Erythroblast (primary cell): ENCODE results near the gene RGSL1.

ENCODE experiments used
- DNase-seq, 2 experiments: peaks; one replicate each; lab custom pipeline; 2025; lab: John Stamatoyannopoulos, UW
- GATA1 ChIP-seq: IDR thresholded peaks from 2 replicates; pipeline ENCODE4 v1.6.1; 2011; ENCODE audit warnings: low read depth, mild to moderate bottlenecking, control low read depth, low read length, moderate library complexity
- POLR2A ChIP-seq: IDR thresholded peaks from 2 replicates; pipeline ENCODE4 v1.6.1; 2011; ENCODE audit warnings: mild to moderate bottlenecking, low read length

RGSL1 gene

GRCh38 chr1:182600036-182600713 lies 150.2 kb downstream of the RGSL1 start:
- no peak for DNase-seq
- TF ChIP-seq GATA1 (no peak), POLR2A (no peak)

DNA sequence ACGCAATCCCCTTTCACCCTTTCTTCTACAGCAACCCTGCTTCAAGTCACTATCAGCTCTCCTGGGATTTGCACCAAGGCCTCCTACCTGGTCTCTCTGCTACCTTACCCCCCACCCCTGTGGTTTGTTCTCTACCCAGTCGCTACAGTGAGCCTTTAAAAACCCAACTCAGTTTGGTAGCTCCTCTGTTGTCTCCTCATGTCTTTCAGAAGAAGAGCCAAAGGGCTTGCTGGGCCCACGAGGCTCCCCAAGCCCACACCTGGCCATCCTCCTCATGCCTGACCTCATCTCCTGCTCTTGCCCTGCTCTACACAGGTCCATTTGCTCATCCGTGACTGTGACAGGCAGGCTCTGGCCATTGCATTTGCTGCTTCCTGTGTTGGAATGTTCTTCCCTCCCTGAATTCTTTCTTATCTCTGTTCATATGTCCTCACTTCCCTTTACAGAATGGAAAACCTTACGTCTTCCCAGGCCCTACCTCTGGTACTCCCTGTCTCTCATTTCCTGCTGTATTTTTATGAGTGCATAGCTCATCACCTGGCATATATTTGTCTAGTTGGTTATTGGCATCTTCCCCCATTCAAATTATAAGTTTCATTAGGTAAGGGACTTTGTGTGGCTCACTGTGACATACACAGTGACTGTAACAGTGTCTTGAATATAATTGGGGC lies 150.9 kb downstream of the RGSL1 start:
- DNase-seq, result no peak
- TF ChIP-seq POLR2A, result no peak
- no peak for TF ChIP-seq GATA1

GRCh38 chr1:182601416-182601786 lies 151.5 kb downstream of the RGSL1 start:
- peak; percentile 82 to 91 for DNase-seq
- TF ChIP-seq POLR2A, result no peak
- no peak for TF ChIP-seq GATA1

DNA sequence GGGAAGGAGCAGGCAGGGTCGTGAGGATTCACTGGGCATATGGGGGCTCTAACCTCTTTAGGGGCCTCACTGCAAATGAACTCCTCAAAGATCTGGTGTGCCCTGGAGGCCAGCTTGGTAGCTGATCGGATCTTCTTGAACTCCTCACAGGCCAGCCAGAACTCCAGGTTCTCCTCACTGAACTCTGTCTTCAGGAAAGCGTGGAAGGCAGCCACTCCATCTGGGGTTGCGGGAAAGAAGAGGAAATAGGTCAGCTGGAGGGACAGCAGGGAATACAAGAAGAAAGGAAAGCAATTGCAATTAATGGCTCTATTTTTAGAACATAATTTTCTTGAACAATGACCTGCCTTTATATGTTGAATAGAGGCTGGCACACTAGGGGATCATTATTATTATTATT lies 152.0 kb downstream of the RGSL1 start:
- no peak for DNase-seq
- TF ChIP-seq POLR2A (no peak), GATA1 (no peak)

- DNase-seq, result peak; percentile 32 to 35
- TF ChIP-seq GATA1 (no peak), POLR2A (no peak)
Measured at GRCh38 chr1:182602935-182603645, 153.1 kb downstream of the RGSL1 start.

GRCh38 chr1:182603646-182604174 lies 153.8 kb downstream of the RGSL1 start:
- TF ChIP-seq GATA1 (no peak), POLR2A (no peak)

GRCh38 chr1:182604175-182605164 lies 154.5 kb downstream of the RGSL1 start, which contains the start of gene RGS16:
Gene RGS16, minus strand, starts transcription at chr1:182604389. Its CDS starts 130 bp downstream, at chr1:182604259.
- TF ChIP-seq POLR2A (peak; percentile 90), GATA1 (no peak)
- peak; percentile 92 to 94 for DNase-seq

More at GRCh38 chr1:182603646-182604174, 153.8 kb downstream of the RGSL1 start:
- DNase-seq, result no peak

- DNase-seq, result no peak
- TF ChIP-seq GATA1 (no peak), POLR2A (no peak)
Measured at GRCh38 chr1:182607566-182607965, 157.6 kb downstream of the RGSL1 start.

- no peak for DNase-seq
- TF ChIP-seq POLR2A (no peak), GATA1 (no peak)
Measured at GRCh38 chr1:182608236-182608635, 158.3 kb downstream of the RGSL1 start.

DNA sequence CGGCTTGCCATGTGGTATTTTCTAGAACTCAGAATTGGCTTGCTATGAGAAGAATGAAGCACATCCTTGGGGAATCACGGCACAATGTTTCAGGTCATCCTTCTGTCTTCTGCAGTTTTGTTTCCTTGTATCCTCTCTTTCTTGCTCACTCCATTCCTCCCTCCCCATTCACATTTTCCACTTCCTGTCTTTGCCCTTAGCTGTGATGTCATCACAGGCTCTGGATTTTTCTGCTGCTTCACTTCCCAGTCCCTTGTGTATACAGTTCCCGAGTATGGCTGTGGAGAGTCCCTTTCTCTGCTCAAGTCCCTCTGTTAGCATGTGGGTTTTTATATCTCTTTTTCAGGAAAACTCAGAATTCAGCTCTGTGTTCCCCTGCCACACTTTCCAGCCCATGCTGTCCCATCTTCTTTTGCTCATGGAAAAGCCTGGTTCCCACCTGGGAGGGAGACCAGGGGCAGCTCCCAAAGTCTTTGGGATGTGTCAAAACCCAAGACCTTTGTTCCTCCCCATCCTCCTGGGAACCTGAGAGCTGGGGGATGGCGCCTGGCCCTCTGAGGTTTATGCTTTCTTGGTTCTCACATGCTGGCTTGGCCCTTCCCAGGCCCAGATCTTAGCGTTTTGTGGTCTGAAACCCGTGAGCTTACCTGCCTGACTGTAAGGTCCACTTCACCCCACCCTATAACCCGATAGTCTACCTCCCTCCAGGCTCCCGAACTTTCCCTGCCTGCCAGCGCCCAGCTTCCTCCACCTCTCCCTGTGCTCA lies 159.1 kb downstream of the RGSL1 start:
- TF ChIP-seq GATA1 (no peak), POLR2A (no peak)
- no peak for DNase-seq
